CD4-positive, alpha-beta T cell treated with Interleukin-2 at 100 ng/mL for 4 hours (primary cell): ENCODE results near the gene FBL.
"Not testable (repeated sequence)": the region's sequence is repeated elsewhere in the genome, so short reads cannot be mapped to it uniquely, and the experiment has no call there.

Experiments used
- DNase-seq: peaks from one replicate; pipeline ENCODE4 v3.0.0-alpha.2; 2020; ENCODE audit warnings: low spot score

The FBL gene

GRCh38 chr19:39876486-39876885 is 30.3 kb upstream of the FBL start:
- not testable (repeated sequence) for DNase-seq

DNA sequence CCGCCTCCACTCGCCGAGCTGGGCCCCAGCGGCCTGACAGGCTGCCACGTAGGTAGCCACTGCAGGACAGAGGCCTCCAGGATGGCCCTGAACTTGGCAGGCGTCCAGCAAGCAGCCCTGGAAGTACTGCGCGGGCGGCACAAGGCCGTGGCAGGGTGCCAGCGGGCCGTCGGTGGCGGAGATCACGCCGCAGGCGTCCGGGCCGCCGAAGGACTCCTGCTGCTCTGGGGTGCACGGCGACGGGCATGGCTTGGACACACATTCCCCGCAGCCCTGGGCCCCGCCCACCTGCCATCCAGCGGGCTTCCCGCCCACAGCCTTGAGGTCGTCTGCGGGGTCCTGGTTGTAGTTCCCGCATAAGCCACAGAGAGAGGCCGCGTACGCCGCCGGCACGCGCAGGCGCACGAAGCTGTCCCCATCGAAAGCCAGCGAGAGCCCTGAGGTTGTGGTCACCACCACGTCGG is 29.3 kb upstream of the FBL start:
- not testable (repeated sequence) for DNase-seq

DNA sequence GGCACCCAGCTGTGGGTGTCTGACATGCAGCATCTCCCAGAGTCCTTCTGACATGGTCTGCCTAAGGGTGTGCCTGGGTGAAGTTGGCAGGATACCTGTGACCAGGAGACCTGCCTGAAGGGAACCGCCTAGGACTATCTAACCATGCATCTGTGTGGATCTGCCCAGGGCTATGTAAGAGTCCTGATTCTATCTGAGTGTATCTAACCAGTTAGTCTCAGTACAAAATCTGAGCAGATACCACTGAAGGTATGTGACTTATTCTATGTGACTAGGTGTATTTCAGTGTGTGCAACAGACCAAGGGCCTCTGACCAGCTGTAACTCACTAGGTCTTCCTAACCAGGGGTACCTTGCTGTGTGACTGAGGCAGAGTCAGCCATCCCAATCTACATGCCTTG is 28.2 kb upstream of the FBL start:
- DNase-seq = no peak

GRCh38 chr19:39873385-39873784 is 27.2 kb upstream of the FBL start:
- DNase-seq = no peak

- DNase-seq = no peak
Measured at GRCh38 chr19:39871886-39872866, 26.0 kb upstream of the FBL start.

- DNase-seq = no peak
Measured at GRCh38 chr19:39871362-39871761, 25.2 kb upstream of the FBL start.

DNA sequence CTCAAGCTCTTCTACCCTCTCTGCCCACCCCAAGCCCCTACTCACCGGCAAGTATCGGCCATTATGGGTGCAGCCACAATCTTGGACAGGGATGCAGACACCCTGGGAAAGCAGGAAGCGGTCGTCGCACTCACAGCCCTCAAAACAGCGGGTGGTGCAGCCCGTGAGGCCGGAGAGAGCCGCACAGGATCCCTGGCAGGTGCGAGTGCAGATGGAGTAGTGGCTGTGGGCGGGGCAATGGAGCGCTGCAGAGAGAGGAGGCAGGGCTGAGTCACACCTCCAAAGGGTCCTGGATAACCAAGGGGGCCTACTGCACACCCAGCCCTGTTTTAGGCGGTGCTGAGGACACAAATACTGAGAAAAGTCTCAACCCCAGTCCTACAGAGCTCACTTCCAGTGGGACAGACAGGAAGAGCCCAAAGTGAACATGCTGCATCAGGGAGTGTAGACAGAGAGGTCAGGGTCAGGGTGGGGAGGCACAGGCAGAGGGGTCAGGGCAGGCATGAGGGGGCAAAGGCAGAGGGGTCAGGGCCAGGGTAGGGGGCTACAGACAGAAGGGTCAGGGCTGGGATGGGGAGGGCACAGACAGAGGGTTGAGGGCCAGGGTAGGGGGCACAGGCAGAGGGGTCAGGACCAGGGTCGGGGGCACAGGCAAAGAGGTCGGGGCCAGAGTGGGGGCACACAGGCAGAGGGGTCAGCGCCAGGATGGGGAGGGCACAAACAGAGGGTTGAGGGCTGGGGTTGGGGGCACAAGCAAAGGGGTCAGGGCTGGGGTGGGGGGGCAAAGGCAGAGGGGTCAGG is 24.2 kb upstream of the FBL start:
- no peak for DNase-seq

DNA sequence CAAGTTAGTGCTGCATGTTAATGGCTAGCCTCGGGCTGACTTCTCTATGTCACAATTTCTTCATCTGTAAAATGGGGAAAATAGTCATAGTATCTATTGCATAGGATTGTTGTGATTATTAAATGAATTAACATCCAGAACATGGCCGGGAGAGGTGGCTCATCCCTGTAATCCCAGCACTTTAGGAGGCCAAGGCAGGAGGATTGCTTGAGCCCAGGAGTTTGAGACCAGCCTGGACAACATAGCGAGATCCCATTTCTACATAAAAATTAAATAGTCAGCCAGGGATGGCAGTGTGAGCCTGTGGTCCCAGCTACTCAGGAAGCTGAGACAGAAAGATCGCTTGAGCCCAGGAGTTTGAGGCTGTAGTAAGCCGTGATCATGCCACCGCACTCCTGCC is 21.8 kb upstream of the FBL start:
- no peak for DNase-seq

DNA sequence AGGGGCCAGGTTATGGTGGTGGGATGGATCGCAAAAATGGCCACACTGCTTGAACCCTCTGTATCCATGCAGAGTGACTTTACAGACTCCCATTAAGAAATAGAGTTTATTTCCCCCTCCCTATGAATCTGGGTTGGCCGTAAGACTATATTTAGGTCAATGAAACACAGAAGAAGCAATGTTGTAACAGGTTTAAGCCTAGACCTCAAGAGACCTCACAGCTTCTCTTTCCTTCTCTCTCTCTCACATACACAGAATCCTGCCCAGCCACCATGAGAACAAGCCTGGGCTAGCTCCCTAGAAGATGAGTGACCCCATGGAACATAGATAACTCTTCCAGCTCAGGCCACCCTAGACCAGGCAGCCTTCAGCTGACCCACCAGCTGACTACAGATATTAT is 21.0 kb upstream of the FBL start:
- no peak for DNase-seq

DNA sequence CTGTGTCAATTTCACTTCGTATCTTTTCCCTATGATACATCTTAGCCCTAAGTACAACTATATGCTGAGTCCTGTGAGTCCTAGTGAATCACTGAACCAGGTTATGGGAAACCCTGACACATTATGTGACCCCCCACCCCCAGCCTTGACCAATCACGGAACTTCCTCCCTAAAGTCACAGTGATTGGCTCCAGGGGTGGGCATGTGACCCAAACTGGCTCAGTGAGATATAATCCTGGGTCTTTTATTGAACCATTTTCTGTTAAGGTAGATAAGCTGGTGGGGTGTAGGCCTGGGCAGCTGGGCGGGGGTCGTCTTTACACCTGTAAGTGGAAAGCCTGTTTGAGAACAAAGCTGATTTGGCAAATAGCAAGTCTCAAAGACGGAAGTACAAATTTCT is 19.8 kb upstream of the FBL start:
- DNase-seq = no peak

DNA sequence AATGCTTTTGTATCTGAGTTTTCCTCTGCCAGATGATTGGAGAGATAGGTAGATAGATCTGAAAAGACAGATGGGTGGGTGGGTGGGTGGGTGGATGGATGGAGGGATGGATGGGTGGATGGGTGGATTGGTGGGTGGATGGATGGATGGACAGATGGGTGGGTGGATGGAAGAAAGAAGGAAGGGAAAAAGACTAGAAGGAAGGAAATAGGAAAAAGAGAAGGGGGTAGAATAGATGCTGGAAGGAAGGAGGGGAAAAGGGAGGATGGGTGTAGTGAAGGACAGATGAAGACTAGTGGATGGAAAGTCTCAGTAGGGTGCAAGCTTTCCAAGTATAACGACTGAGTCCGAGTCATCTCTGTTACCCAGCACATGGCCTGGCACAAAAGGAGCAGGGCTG is 19.0 kb upstream of the FBL start:
- DNase-seq = no peak

GRCh38 chr19:39864118-39864517 is 17.9 kb upstream of the FBL start:
- no peak for DNase-seq

- peak; percentile 75 for DNase-seq
Measured at GRCh38 chr19:39858541-39858940, 12.4 kb upstream of the FBL start.

- no peak for DNase-seq
Measured at GRCh38 chr19:39852882-39853281, 6.7 kb upstream of the FBL start.

DNA sequence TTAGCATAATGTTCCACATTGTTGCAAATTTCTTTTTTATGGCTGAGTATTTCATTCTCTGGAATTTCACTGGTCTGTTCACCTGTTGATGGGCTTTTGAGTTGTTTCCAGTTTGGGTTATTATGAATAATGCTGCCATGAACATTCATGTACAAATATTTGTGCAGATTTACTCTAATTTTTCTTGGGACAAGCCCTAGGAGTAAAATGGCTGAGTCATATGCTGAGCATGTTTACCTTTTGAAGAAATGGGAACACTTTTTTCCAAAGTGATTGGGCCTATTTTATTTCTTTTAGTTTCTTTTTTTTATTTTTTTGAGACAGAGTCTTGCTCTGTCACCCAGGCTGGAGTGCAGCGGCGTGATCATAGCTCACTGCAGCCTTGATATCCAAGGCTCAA is 4.7 kb upstream of the FBL start:
- DNase-seq = no peak

DNA sequence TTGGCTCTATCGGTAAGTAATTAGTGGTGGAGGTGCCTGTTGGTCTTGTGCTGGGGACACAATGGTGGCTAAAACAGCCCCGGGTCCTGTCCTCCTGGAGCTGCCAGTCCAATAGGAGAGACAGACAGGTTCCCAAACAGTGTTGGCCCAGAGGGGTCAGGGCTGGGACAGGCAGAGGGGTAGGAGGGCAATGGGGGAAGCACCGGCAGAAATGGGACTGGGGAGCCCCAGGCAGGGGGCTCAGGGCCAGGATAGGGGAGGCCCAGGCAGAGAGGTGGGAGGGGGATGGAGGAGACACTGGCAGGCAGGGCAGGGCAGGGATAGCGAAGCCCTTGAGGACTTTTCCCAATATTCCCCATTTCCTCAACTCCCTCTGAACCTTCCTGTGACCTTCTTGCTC is 2.2 kb upstream of the FBL start:
- no peak for DNase-seq

DNA sequence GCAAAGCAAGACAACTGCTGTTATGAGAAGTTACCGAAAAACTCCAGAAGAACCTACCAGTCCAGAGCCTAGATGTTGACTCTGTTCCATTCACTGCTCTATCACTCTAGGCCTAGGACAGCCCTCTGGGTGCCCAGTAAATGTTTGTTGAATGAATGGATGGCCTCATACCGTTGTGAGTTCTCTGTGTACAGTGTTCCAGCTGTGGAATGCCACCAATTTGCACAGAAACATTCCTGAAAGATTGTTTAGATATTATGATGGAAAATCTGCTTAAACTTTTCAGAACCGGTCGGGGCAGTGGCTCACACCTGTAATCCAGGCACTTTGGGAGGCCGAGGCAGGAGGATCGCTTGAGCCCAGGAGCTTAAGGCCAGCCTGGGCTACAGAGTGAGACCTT is 1.3 kb upstream of the FBL start:
- no peak for DNase-seq

DNA sequence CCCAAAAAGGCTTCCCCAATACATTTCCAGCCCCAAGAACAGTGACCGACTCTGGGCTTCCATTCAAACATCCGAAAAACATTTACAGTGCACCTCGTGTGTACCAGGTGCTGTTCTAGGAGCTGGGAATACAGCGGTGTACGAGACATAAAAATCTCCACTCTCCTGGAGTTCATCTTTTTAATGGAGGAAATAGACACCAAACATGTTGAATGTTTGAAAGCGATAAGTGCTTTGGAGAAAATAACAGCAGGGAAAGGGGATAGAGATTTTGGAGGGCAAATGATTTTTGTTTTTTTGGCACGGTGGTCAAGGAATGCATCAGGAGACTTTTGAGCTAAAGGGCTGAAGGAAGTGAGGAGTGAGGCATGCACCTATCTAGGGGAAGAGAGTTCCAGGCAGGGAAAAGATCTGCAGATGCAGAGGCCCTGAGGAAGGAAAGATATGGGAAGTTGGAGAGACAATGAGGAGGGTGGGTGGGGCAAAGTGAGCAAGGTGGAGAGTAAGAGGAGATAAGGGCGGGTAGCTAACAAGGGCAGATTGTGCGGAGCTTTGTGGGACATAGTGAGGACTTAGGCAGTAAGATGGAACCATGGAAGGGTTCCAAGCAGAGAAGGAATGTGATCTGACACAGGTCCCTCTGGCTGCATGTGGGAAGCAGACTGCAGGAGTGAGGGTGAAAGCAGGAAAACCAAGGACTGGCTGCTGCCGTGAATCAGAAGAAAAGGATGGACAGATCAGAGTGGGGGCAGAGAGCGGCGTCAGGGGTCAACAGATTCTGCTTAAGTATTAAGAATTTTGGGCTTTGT is 703 bp upstream of the FBL start:
- no peak for DNase-seq

- no peak for DNase-seq
Measured at GRCh38 chr19:39845584-39845932, 621 bp downstream of the FBL start.

DNA sequence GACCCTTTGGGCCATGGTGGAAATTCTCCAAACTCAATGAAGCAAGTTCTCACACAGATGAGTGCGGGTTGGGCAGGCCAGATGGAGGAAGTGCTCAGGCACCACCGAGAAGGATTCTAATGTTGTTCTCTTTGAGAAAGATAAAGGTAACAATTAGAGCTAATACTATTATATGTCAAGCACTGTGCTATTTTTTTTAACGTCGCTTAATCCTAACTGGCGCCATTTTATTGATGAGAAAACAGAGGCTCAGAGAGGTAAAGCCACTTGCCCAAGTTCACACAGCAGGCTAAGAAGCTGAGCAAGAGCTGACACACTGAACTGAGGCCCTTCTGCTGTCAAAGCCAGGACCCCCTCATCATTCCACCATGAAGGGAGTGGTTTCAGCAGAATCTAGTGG is 1.0 kb downstream of the FBL start:
- DNase-seq = no peak

DNA sequence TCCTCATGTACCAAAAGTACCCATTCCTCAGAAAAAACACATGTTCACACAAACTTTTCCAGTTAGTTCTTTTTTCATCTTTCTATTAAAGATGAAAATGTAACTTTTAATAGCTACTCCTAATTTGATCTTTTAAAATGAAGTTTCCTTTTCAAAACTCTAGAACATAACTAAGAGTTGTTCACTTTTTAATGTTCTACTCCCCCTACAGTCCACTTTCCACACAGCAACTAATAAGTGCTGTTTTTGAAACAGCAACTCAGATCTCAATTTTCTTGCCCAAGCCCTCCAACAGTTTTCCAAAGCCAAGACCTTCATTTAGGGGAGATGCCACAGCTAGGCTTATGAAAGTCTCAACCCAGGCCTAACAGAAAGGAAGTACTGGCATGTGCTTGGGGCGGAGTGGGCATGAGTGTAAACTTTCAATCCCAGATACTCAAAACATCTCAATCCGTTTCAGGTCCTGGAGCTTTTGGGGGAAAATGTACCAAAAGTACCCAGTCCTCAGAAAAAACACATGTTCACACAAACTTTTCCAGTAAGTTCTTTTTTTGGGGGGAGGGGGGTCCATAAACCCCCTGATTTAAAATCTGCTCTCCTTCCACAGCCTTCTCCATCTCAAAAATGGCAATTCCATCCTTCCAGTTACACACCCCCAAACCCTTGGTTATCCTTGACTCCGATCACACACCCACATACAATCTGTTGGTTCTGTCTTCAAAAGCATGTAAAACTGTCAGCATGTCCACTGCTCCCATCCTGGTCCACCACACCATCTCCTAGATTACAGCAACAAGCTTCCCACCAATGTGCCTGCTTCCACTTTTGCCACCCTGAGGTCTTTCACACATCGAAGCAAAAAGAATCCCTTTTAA is 2.0 kb downstream of the FBL start:
- DNase-seq = peak; percentile 74
